ENCODE measurements around the gene ACAT2. TPM values are rescaled to one million over a fixed set of nuclear protein-coding genes. Genes with fewer than 3 reads are reported as not detected.

The ACAT2 gene
- total RNA-seq, 1 donor from 2014 or later = 92.5 TPM

GRCh38 chr6:159715166-159715565 is 46.7 kb upstream of the ACAT2 start:
- Histone ChIP-seq H3K4me1 (peaks cover 7% of the 10 kb centered on the region), H3K4me2 (no peak overlapping the region), H3K9ac (no peak overlapping the region), H3K9me3 (ENCODE audit: low read depth) (no peaks in the 10 kb centered on the region), H3F3A (ENCODE audit: low read depth) (no peaks in the 10 kb centered on the region), H3K4me3 (no peak overlapping the region), H3K79me2 (ENCODE audit: low read depth) (peaks cover 5% of the 10 kb centered on the region), H3K27me3 (no peaks in the 10 kb centered on the region), H3K27ac (no peak overlapping the region), H3K36me3 (no peaks in the 10 kb centered on the region), H2AFZ (replicated peaks) (no peak overlapping the region), H4K20me1 (ENCODE audit: low read depth) (peaks cover 3% of the 10 kb centered on the region)
- H3K27me3 Mint-ChIP-seq (ENCODE audit: insufficient read depth, low read depth) = no peaks in the 10 kb centered on the region
- no peak overlapping the region for H3K4me3 Mint-ChIP-seq
- H3K27ac Mint-ChIP-seq = no peak overlapping the region
- H3K4me1 Mint-ChIP-seq = no peaks in the 10 kb centered on the region
- peaks cover 6% of the 10 kb centered on the region for H3K36me3 Mint-ChIP-seq
- DNase-seq (ENCODE audit: low spot score) = no peak
- TF ChIP-seq CTCF (IDR thresholded peaks at IDR 0.05) (no peak), EZH2phosphoT487 (IDR thresholded peaks at IDR 0.05) (no peak), EZH2 (IDR thresholded peaks at IDR 0.05) (no peak)
- no peaks in the 10 kb centered on the region for H3K9me3 Mint-ChIP-seq

DNA sequence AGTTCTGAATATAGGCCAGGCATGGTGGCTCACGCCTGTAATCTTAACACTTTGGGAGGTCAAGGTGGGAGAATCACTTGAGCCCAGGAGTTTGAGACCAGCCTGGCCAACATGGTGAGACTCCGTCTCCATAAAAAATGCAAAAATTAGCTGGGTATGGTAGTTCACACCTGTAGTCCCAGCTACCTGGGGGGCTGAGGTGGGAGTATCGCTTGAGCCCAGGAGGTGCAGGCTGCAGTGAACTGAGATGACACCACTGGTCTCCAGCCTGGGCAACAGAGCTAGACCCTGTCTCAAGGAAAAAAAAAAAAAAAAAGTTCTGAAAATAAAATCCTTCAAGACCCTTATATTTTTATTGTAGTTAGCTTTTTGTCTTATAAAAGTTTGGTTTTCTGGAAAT is 46.2 kb upstream of the ACAT2 start:
- no peak overlapping the region for H3K27ac ChIP-seq
- no peaks in the 10 kb centered on the region for H3K36me3 ChIP-seq
- no peak overlapping the region for H3K9ac ChIP-seq
- H3F3A ChIP-seq (ENCODE audit: low read depth) = no peaks in the 10 kb centered on the region
- Mint-ChIP-seq H3K9me3 (no peaks in the 10 kb centered on the region), H3K4me3 (no peak overlapping the region), H3K36me3 (peaks cover 6% of the 10 kb centered on the region), H3K4me1 (no peaks in the 10 kb centered on the region), H3K27ac (no peak overlapping the region), H3K27me3 (ENCODE audit: insufficient read depth, low read depth) (no peaks in the 10 kb centered on the region)
- no peak overlapping the region for H3K4me3 ChIP-seq
- peaks cover 9% of the 10 kb centered on the region for H3K79me2 ChIP-seq (ENCODE audit: low read depth)
- H3K4me2 ChIP-seq = no peak overlapping the region
- peaks cover 6% of the 10 kb centered on the region for H4K20me1 ChIP-seq (ENCODE audit: low read depth)
- no peaks in the 10 kb centered on the region for H3K27me3 ChIP-seq
- no peak for TF ChIP-seq CTCF (IDR thresholded peaks at IDR 0.05)
- TF ChIP-seq EZH2 (IDR thresholded peaks at IDR 0.05) = no peak
- no peak for TF ChIP-seq EZH2phosphoT487 (IDR thresholded peaks at IDR 0.05)
- H3K4me1 ChIP-seq = peaks cover 7% of the 10 kb centered on the region
- DNase-seq (ENCODE audit: low spot score) = no peak
- no peaks in the 10 kb centered on the region for H3K9me3 ChIP-seq (ENCODE audit: low read depth)
- H2AFZ ChIP-seq (replicated peaks) = no peak overlapping the region

DNA sequence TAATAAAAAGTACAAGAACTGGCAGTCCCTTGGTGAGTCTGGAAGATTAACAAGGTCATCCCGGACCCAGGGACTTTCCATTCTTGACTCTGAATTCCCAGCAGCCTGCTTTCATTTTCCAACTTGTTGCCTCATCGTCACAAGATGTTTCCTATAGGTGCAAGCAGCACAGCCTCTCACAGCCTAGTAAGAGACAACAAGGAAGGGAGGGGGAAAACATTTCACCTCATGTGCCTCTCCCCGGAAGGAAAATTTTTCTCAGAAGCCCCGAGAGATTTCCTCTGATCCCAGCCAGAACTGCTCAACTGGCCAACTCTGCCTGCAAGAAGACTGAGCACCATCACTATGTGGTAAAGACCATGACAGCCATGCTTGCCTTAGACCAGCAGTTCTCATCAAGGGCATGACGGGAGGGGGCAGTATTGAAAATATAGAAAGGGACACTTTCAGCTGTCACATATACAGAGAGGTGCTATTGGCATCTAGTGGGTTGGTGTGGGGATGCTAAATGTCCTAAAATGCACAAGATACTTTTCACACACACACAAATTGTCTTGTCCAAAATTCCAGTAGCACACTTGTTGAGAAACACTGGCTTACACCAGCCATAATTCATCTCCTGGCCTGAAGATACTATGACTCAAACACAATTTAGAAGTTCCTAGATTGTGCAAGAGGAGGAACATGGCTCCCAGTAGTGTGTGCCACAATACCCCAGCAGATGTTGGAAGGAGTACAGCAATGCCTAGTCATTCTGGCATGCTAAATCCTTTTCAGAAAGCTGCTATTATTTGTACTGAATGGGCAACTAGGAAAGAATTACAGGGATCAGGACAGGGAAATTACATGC is 45.4 kb upstream of the ACAT2 start:
- DNase-seq (ENCODE audit: low spot score) = no peak
- peaks cover 6% of the 10 kb centered on the region for H4K20me1 ChIP-seq (ENCODE audit: low read depth)
- Mint-ChIP-seq H3K4me3 (no peak overlapping the region), H3K36me3 (peaks cover 6% of the 10 kb centered on the region), H3K27ac (no peak overlapping the region), H3K9me3 (no peaks in the 10 kb centered on the region), H3K4me1 (no peaks in the 10 kb centered on the region), H3K27me3 (ENCODE audit: insufficient read depth, low read depth) (no peaks in the 10 kb centered on the region)
- no peaks in the 10 kb centered on the region for H3K36me3 ChIP-seq
- H3F3A ChIP-seq (ENCODE audit: low read depth) = no peaks in the 10 kb centered on the region
- H3K4me1 ChIP-seq = peaks cover 7% of the 10 kb centered on the region
- TF ChIP-seq EZH2phosphoT487 (IDR thresholded peaks at IDR 0.05) (no peak), EZH2 (IDR thresholded peaks at IDR 0.05) (no peak), CTCF (IDR thresholded peaks at IDR 0.05) (no peak)
- no peak overlapping the region for H3K4me3 ChIP-seq
- H3K79me2 ChIP-seq (ENCODE audit: low read depth) = peaks cover 16% of the 10 kb centered on the region
- no peak overlapping the region for H3K9ac ChIP-seq
- H2AFZ ChIP-seq (replicated peaks) = no peak overlapping the region
- no peak overlapping the region for H3K27ac ChIP-seq
- H3K4me2 ChIP-seq = no peak overlapping the region
- H3K27me3 ChIP-seq = no peaks in the 10 kb centered on the region
- H3K9me3 ChIP-seq (ENCODE audit: low read depth) = no peaks in the 10 kb centered on the region
